DMS53 treated with DMSO at 0.1 percent for 48 hours (cell line): ENCODE measurements around the gene PDIA5.
"Not testable (repeated sequence)": the region's sequence is repeated elsewhere in the genome, so short reads cannot be mapped to it uniquely, and the experiment has no call there.

ENCODE experiments used
- DNase-seq: peaks from one replicate; lab custom pipeline; 2025; ENCODE audit not compliant: unreplicated experiment; lab: John Stamatoyannopoulos, UW

The PDIA5 gene

GRCh38 chr3:123090728-123091531 is 24.1 kb downstream of the PDIA5 start:
- no peak for DNase-seq

- no peak for DNase-seq
Measured at GRCh38 chr3:123092243-123092642, 25.4 kb downstream of the PDIA5 start.

- no peak for DNase-seq
Measured at GRCh38 chr3:123093696-123094095, 26.9 kb downstream of the PDIA5 start.

GRCh38 chr3:123094516-123095313 is 27.9 kb downstream of the PDIA5 start:
- no peak for DNase-seq

GRCh38 chr3:123096126-123096525 is 29.3 kb downstream of the PDIA5 start:
- DNase-seq, result no peak

GRCh38 chr3:123096731-123097130 is 29.9 kb downstream of the PDIA5 start:
- DNase-seq, result no peak

GRCh38 chr3:123098426-123099330 is 31.9 kb downstream of the PDIA5 start:
- no peak for DNase-seq

- DNase-seq, result no peak
Measured at GRCh38 chr3:123099331-123100192, 32.7 kb downstream of the PDIA5 start.

GRCh38 chr3:123100193-123100776 is 33.5 kb downstream of the PDIA5 start:
- no peak for DNase-seq

GRCh38 chr3:123102249-123102648 is 35.4 kb downstream of the PDIA5 start:
- DNase-seq, result no peak

GRCh38 chr3:123102826-123103225 is 36.0 kb downstream of the PDIA5 start:
- DNase-seq, result no peak

- DNase-seq, result no peak
Measured at GRCh38 chr3:123104550-123104949, 37.7 kb downstream of the PDIA5 start.

GRCh38 chr3:123105201-123106189 is 38.7 kb downstream of the PDIA5 start:
- DNase-seq, result no peak

- no peak for DNase-seq
Measured at GRCh38 chr3:123110282-123110975, 43.6 kb downstream of the PDIA5 start.

GRCh38 chr3:123110976-123111615 is 44.3 kb downstream of the PDIA5 start:
- no peak for DNase-seq

- no peak for DNase-seq
Measured at GRCh38 chr3:123111640-123112039, 44.8 kb downstream of the PDIA5 start.

- no peak for DNase-seq
Measured at GRCh38 chr3:123112232-123112631, 45.4 kb downstream of the PDIA5 start.

GRCh38 chr3:123112656-123113055 is 45.8 kb downstream of the PDIA5 start:
- DNase-seq, result not testable (repeated sequence)
